DMS79 treated with DMSO at 0.1 percent for 48 hours (cell line): Measurements from ENCODE around the gene AMER1.

Experiments
- DNase-seq: peaks from one replicate; lab custom pipeline; 2025; lab: John Stamatoyannopoulos, UW

Gene AMER1

GRCh38 chrX:64184396-64184795, 21.1 kb downstream of the AMER1 start:
- no peak for DNase-seq

- DNase-seq, result peak; percentile 28
Observed at GRCh38 chrX:64182208-64182607, 23.3 kb downstream of the AMER1 start.

GRCh38 chrX:64176876-64177275, 28.6 kb downstream of the AMER1 start:
- DNase-seq, result no peak

DNA sequence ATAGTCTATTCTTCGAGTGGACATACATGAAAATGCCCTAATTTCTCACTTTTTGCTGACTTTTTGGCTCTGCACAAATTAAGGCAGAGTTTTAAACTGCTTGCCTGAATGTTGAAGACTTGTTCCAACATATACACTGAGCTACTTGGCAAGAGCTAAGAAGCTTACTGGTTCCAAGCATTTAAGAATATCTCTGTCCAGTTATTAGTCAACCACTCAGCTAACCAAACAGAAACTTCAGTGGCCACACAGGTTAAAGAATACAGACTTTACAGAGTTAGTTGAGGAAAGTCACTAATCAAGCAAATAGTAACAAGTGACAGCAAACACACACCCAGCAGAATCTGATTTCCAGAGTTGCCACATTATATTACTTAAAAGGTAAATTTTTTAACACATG, 35.5 kb downstream of the AMER1 start:
- DNase-seq, result no peak

DNA sequence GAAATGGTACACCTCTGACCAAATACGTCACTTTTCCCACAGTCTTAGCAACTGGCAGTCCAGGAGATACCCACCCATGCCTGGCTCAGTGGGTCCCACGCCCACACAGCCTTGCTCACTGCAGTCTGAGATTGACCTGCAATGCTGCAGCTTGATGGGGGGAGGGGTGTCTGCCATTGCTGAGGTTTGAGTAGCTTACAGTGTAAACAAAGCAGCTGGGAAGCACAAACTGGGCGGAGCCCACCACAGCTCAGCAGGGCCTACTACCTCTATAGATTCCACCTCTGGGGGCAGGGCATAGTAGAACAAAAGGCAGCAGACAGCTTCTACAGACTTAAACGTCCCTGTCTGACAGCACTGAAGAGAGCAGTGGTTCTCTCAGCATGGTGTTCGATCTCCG, 52.7 kb downstream of the AMER1 start:
- DNase-seq, result no peak

DNA sequence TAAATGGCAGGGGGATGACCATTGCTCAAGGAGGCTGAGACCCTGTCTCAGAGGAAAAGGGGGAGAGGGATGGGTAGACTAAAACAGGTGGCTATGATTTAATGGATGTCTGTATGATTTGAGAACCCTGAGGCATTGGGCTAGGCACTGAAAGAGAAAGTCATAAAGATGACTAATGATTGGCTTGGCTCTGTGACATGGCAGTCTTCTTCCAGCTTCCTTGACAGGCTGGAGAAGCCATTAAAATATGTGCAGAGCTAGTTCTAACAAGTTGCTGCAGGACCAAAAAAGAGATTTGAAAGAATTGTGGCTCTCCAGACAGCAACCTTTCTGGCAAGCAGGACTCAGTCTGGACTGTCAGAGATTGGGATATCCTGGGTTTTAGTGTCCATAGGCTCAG, 53.6 kb downstream of the AMER1 start:
- no peak for DNase-seq

- no peak for DNase-seq
Observed at GRCh38 chrX:64150775-64151174, 54.7 kb downstream of the AMER1 start.
